MM.1S (cell line): ENCODE results near the gene FBXL19.

ENCODE experiments used
- DNase-seq: peaks from one replicate; pipeline ENCODE4 v3.0.0-alpha.2; 2015
- H2AFZ ChIP-seq: fragments of 300-600 bp; sonication (generic); 2 replicates; pipeline ENCODE4 v1.6.0; 2016; ENCODE audit warnings: antibody characterized with exemption, low read length
- H3F3A ChIP-seq: fragments of 300-600 bp; sonication (generic); 2 replicates; pipeline ENCODE4 v1.6.1; 2016; ENCODE audit warnings: mild to moderate bottlenecking, antibody characterized with exemption, low read length, moderate library complexity, mixed read lengths; ENCODE audit not compliant: insufficient read depth
- H3K27ac ChIP-seq: fragments of 300-600 bp; sonication (generic); 2 replicates; pipeline ENCODE4 v1.5.1; 2016; ENCODE audit warnings: mild to moderate bottlenecking, low read length
- H3K27me3 ChIP-seq: fragments of 300-600 bp; sonication (generic); replicated peaks from 2 replicates; pipeline ENCODE4 v1.6.0; 2016; ENCODE audit warnings: low read length; ENCODE audit not compliant: insufficient read depth
- H3K36me3 ChIP-seq: fragments of 300-600 bp; sonication (generic); replicated peaks from 2 replicates; pipeline ENCODE4 v1.6.1; 2016; ENCODE audit warnings: mild to moderate bottlenecking, low read length, mixed read lengths; ENCODE audit not compliant: insufficient read depth
- H3K4me1 ChIP-seq: fragments of 300-600 bp; sonication (generic); 2 replicates; pipeline ENCODE4 v1.6.1; 2016; ENCODE audit warnings: low read length, mixed read lengths
- H3K4me2 ChIP-seq: fragments of 300-600 bp; sonication (generic); 2 replicates; pipeline ENCODE4 v1.6.0; 2016; ENCODE audit warnings: low read depth, low read length
- H3K4me3 ChIP-seq: fragments of 300-600 bp; sonication (generic); 2 replicates; pipeline ENCODE4 v1.5.1; 2016; ENCODE audit warnings: low read length, mixed read lengths
- H3K79me2 ChIP-seq: fragments of 300-600 bp; sonication (generic); 2 replicates; pipeline ENCODE4 v1.6.1; 2016; ENCODE audit warnings: mixed run types, low read length, mixed read lengths
- H3K9ac ChIP-seq: fragments of 300-600 bp; sonication (generic); 2 replicates; pipeline ENCODE4 v1.6.1; 2016; ENCODE audit warnings: low read length, mixed read lengths
- H3K9me2 ChIP-seq: fragments of 300-600 bp; sonication (generic); replicated peaks from 2 replicates; pipeline ENCODE4 v1.6.1; 2016; ENCODE audit warnings: mild to moderate bottlenecking, low read length, mixed read lengths; ENCODE audit not compliant: insufficient read depth
- H3K9me3 ChIP-seq: fragments of 300-600 bp; sonication (generic); replicated peaks from 2 replicates; pipeline ENCODE4 v1.6.1; 2016; ENCODE audit warnings: mild to moderate bottlenecking, low read length, mixed read lengths; ENCODE audit not compliant: insufficient read depth
- H4K20me1 ChIP-seq: fragments of 300-600 bp; sonication (generic); 2 replicates; pipeline ENCODE4 v1.6.1; 2016; ENCODE audit warnings: mild to moderate bottlenecking, low read length, moderate library complexity, mixed read lengths; ENCODE audit not compliant: insufficient read depth
- EZH2 ChIP-seq: fragments of 300-600 bp; sonication (generic); optimal IDR thresholded peaks from 2 replicates; pipeline ENCODE3; 2017; ENCODE audit warnings: low read depth, mild to moderate bottlenecking, antibody characterized with exemption, low read length, mixed read lengths
- EZH2phosphoT487 ChIP-seq: fragments of 300-600 bp; sonication (generic); IDR thresholded peaks from 2 replicates; pipeline ENCODE4 v1.6.1; 2018; ENCODE audit warnings: antibody characterized with exemption, low read length
- TF ChIP-seq, protein P1 (sequence below): fragments of 300-600 bp; sonication (generic); IDR thresholded peaks from 2 replicates; pipeline ENCODE4 v1.5.1; 2016; ENCODE audit warnings: antibody characterized with exemption, low read length, mixed read lengths

FBXL19 gene

DNA sequence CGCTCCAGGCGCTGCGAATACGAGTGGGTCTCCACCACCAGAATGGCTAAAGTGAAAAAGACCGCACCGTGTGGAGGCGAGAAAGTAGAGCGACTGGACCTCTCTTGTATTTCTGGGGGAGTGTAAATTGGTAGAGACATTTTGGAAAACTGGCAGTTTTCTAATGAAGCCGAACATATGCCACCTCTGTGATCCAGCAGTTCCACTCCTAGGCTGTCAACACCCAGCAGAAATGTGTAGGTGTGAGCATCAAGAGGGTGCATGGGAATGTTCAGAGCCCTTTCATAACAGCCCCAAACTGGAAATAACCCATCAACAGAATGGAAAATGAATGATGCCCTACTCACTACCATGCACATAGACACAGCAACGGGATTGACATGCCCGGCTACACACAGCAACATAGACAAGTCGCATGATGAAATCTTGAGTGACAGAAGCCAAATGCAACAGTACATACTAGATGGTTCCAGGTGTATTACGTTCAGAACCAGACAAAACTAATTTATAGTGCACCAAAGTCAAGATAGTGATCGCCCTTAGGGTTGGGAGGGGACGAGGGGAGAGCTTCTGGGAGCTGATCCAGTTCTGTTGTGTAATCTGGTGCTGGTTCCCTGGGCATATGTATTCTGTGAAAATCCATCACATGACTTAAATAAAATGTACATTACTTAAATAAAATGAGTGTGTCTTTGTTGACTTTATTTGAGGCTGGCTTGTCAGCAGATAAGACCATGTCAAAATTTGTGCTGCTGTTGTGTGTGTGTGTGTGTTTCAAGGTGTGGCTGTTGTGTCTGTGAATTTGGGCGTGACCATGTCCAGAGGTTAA lies 28.6 kb upstream of the FBXL19 start:
- H3K9ac ChIP-seq = peak overlapping the region; percentile 44; the same call in 1 of the 2 replicates
- H3K4me2 ChIP-seq = peak overlapping the region; percentile 71
- H2AFZ ChIP-seq = peak overlapping the region; percentile 83
- H3K9me2 ChIP-seq = no peaks in the 10 kb centered on the region
- peaks cover 25% of the 10 kb centered on the region for H3F3A ChIP-seq
- TF ChIP-seq EZH2 (no peak), EZH2phosphoT487 (no peak)
- TF ChIP-seq, protein P1, sequence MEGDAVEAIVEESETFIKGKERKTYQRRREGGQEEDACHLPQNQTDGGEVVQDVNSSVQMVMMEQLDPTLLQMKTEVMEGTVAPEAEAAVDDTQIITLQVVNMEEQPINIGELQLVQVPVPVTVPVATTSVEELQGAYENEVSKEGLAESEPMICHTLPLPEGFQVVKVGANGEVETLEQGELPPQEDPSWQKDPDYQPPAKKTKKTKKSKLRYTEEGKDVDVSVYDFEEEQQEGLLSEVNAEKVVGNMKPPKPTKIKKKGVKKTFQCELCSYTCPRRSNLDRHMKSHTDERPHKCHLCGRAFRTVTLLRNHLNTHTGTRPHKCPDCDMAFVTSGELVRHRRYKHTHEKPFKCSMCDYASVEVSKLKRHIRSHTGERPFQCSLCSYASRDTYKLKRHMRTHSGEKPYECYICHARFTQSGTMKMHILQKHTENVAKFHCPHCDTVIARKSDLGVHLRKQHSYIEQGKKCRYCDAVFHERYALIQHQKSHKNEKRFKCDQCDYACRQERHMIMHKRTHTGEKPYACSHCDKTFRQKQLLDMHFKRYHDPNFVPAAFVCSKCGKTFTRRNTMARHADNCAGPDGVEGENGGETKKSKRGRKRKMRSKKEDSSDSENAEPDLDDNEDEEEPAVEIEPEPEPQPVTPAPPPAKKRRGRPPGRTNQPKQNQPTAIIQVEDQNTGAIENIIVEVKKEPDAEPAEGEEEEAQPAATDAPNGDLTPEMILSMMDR = no peak
- no peaks in the 10 kb centered on the region for H3K9me3 ChIP-seq
- no peaks in the 10 kb centered on the region for H4K20me1 ChIP-seq
- H3K27me3 ChIP-seq = no peaks in the 10 kb centered on the region
- no peaks in the 10 kb centered on the region for H3K36me3 ChIP-seq
- H3K27ac ChIP-seq = no peak overlapping the region
- H3K4me3 ChIP-seq = peak overlapping the region; percentile 47
- DNase-seq = no peak
- no peaks in the 10 kb centered on the region for H3K79me2 ChIP-seq
- peaks cover 14% of the 10 kb centered on the region for H3K4me1 ChIP-seq

DNA sequence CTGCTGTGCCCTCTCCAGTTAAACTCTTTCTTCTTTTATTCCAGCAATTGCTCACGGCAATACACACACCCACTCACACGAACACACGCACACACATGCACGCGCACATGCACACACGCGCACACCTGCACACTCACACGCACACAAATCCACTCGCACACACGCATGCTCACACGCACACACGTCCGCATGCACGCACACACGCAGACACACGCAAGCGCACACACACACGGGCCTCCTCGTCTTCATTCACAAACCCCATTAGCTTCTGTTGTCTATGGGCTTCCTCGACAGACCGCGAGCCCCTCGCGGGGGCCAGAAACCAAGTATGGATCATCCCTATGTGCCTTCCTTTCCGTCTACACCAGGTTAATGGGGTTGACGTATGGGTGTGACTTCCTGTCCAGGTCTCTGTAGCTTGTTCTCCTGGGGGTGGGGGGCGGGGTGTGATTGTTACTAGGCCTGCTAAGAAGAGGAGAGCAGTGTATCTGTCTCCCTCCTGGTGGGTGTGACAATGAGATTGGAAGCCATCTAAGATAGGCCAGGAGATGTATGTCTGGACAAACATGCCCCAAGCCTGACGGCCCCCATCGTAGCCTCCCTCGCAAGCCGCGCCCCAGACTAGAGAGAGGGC lies 27.6 kb upstream of the FBXL19 start:
- Histone ChIP-seq H3F3A (peaks cover 25% of the 10 kb centered on the region), H2AFZ (no peak overlapping the region), H3K9me3 (no peaks in the 10 kb centered on the region), H3K9ac (no peak overlapping the region), H3K36me3 (no peaks in the 10 kb centered on the region), H3K4me1 (peaks cover 14% of the 10 kb centered on the region), H4K20me1 (no peaks in the 10 kb centered on the region), H3K79me2 (no peaks in the 10 kb centered on the region), H3K4me3 (no peak overlapping the region), H3K27me3 (no peaks in the 10 kb centered on the region), H3K4me2 (no peak overlapping the region), H3K27ac (no peak overlapping the region), H3K9me2 (no peaks in the 10 kb centered on the region)
- DNase-seq = no peak
- TF ChIP-seq EZH2 (no peak), EZH2phosphoT487 (no peak)
- TF ChIP-seq, protein P1 = no peak

DNA sequence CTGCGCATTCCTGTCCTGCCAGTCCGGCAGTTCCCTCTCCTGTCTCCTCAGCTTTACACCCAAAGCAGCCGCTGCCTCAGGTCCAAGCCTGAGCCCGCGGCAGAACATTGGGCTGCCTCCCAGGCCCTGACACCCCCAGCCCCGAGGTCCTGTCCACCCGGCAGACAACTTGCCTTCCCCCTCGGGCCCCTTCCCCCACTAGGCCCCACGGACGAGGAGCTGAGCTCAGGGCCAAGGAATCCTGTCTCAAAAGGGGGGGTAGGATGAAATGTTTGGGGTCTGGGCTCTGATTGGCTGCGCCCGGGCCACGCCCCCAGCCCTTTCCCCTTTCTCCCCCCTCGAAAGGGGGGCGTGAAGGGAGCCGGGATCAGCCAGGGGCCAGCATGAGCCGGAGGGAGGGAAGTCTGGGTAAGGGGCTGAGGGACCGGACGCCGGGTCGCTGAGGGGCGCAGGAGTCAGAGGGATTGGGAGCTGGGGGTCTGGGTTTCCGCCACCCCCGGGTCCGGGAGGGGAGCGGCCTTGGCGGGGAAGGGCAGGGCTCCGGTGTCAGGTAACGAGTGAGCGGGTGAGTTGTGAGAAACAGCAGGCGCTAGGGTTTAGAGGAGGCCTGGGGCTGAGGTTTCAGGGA lies 27.0 kb upstream of the FBXL19 start, which contains the start of gene CTF1:
TSS of gene CTF1 (plus strand) at position 354 of the 628 bp plus-strand sequence. CDS start at position 384, 30 bp downstream.
- Histone ChIP-seq H3K27ac (no peak within 1 kb of the TSS), H3K4me3 (peak within 1 kb of the TSS; percentile 58), H3K27me3 (no peaks in the 10 kb centered on the region), H3K9me2 (no peaks in the 10 kb centered on the region), H2AFZ (peak within 1 kb of the TSS; percentile 94), H3K36me3 (no peaks in the 10 kb centered on the region), H3K4me2 (peak within 1 kb of the TSS; percentile 56), H3K79me2 (no peaks in the 10 kb centered on the region), H3K9ac (peak within 1 kb of the TSS; percentile 24; the same call in 1 of the 2 replicates), H3K9me3 (no peaks in the 10 kb centered on the region), H4K20me1 (no peaks in the 10 kb centered on the region), H3F3A (peaks cover 25% of the 10 kb centered on the region), H3K4me1 (peaks cover 14% of the 10 kb centered on the region)
- TF ChIP-seq EZH2 = no peak
- no peak for DNase-seq
